Measurements from ENCODE around the gene FBL. TPM values are rescaled to one million over a fixed set of nuclear protein-coding genes. Genes with fewer than 3 reads are reported as not detected.

The FBL gene
- total RNA-seq, 1 experiment from 2014 or later, result 374 TPM

GRCh38 chr19:39795001-39795400, 51.2 kb downstream of the FBL start:
- Histone ChIP-seq H3K27me3 (replicated peaks; ENCODE audit: control insufficient read depth, insufficient read depth, low read length) (no peaks in the 10 kb centered on the region), H3K4me3 (ENCODE audit: low read depth, low read length) (no peak overlapping the region), H3K4me1 (no peaks in the 10 kb centered on the region), H3K9me3 (no peaks in the 10 kb centered on the region), H3K36me3 (ENCODE audit: control insufficient read depth, insufficient read depth, low read length) (no peaks in the 10 kb centered on the region)
- H3K9me3 Mint-ChIP-seq (ENCODE audit: unreplicated experiment), result no peaks in the 10 kb centered on the region
- H3K4me1 Mint-ChIP-seq (ENCODE audit: low read depth, unreplicated experiment), result no peaks in the 10 kb centered on the region
- intact Hi-C loops (cut with micrococcal nuclease; ENCODE audit: unreplicated experiment), result no loop called here
- peaks cover 26% of the 10 kb centered on the region for H3K27me3 Mint-ChIP-seq (ENCODE audit: insufficient read depth, unreplicated experiment)
- ChIA-PET POLR2A (no interaction called here), CTCF (no interaction called here)
- no peak for DNase-seq
- H3K4me3 Mint-ChIP-seq (ENCODE audit: unreplicated experiment), result no peak overlapping the region
- BruUV-seq (replicated peaks), result no TSS peak
- H3K27ac Mint-ChIP-seq (ENCODE audit: unreplicated experiment), result no peak overlapping the region
- no peaks in the 10 kb centered on the region for H3K36me3 Mint-ChIP-seq (ENCODE audit: insufficient read depth, unreplicated experiment)
- TF ChIP-seq CTCF (IDR thresholded peaks at IDR 0.05; ENCODE audit: insufficient read depth in 1 of 2, low read depth in 1 of 2, low read length in 1 of 2, severe bottlenecking in 1 of 2, unreplicated experiment in 1 of 2), result no peak

GRCh38 chr19:39792999-39793546, 53.1 kb downstream of the FBL start:
- ChIA-PET CTCF (interaction anchor here (0.6 to 1.8 kb wide), 10 partner anchors 11 to 477 kb away, joined by 3 to 24 read pairs (median 4); partner anchors contain the start of genes FBL and PSMC4), POLR2A (no interaction called here)
- H3K4me1 ChIP-seq, result no peaks in the 10 kb centered on the region
- BruUV-seq (replicated peaks), result no TSS peak
- peak overlapping the region; percentile 23 for H3K4me3 ChIP-seq (ENCODE audit: low read depth, low read length)
- no peaks in the 10 kb centered on the region for H3K36me3 Mint-ChIP-seq (ENCODE audit: insufficient read depth, unreplicated experiment)
- H3K36me3 ChIP-seq (ENCODE audit: control insufficient read depth, insufficient read depth, low read length), result no peaks in the 10 kb centered on the region
- H3K27ac Mint-ChIP-seq (ENCODE audit: unreplicated experiment), result no peak overlapping the region
- H3K9me3 Mint-ChIP-seq (ENCODE audit: unreplicated experiment), result peaks cover 7% of the 10 kb centered on the region
- TF ChIP-seq CTCF (IDR thresholded peaks at IDR 0.05; ENCODE audit: insufficient read depth in 1 of 2, low read depth in 1 of 2, low read length in 1 of 2, severe bottlenecking in 1 of 2, unreplicated experiment in 1 of 2), result peak; percentile 85 to 90
- intact Hi-C loops (cut with micrococcal nuclease; ENCODE audit: unreplicated experiment), result loop anchor here (1.0 kb wide), 2 partner anchors 51 to 178 kb away; partner anchors contain the start of gene PSMC4
- no peaks in the 10 kb centered on the region for H3K4me1 Mint-ChIP-seq (ENCODE audit: low read depth, unreplicated experiment)
- H3K27me3 Mint-ChIP-seq (ENCODE audit: insufficient read depth, unreplicated experiment), result peaks cover 23% of the 10 kb centered on the region
- no peaks in the 10 kb centered on the region for H3K27me3 ChIP-seq (replicated peaks; ENCODE audit: control insufficient read depth, insufficient read depth, low read length)
- H3K4me3 Mint-ChIP-seq (ENCODE audit: unreplicated experiment), result peak overlapping the region; percentile 35
- peaks cover 7% of the 10 kb centered on the region for H3K9me3 ChIP-seq
- DNase-seq, result peak; percentile 57 to 77

- Histone ChIP-seq H3K9me3 (peaks cover 13% of the 10 kb centered on the region), H3K4me3 (ENCODE audit: low read depth, low read length) (no peak overlapping the region), H3K4me1 (no peaks in the 10 kb centered on the region), H3K36me3 (ENCODE audit: control insufficient read depth, insufficient read depth, low read length) (no peaks in the 10 kb centered on the region), H3K27me3 (replicated peaks; ENCODE audit: control insufficient read depth, insufficient read depth, low read length) (no peaks in the 10 kb centered on the region; the same call in 1 of the 2 replicates)
- H3K36me3 Mint-ChIP-seq (ENCODE audit: insufficient read depth, unreplicated experiment), result no peaks in the 10 kb centered on the region
- TF ChIP-seq CTCF (IDR thresholded peaks at IDR 0.05; ENCODE audit: insufficient read depth in 1 of 2, low read depth in 1 of 2, low read length in 1 of 2, severe bottlenecking in 1 of 2, unreplicated experiment in 1 of 2), result no peak
- no peaks in the 10 kb centered on the region for H3K4me1 Mint-ChIP-seq (ENCODE audit: low read depth, unreplicated experiment)
- POLR2A ChIA-PET, result no interaction called here
- no peak for DNase-seq
- H3K4me3 Mint-ChIP-seq (ENCODE audit: unreplicated experiment), result no peak overlapping the region
- CTCF ChIA-PET, result no interaction called here
- H3K9me3 Mint-ChIP-seq (ENCODE audit: unreplicated experiment), result peaks cover 11% of the 10 kb centered on the region
- no peak overlapping the region for H3K27ac Mint-ChIP-seq (ENCODE audit: unreplicated experiment)
- intact Hi-C loops (cut with micrococcal nuclease; ENCODE audit: unreplicated experiment), result no loop called here
- no TSS peak for BruUV-seq (replicated peaks)
- peaks cover 13% of the 10 kb centered on the region for H3K27me3 Mint-ChIP-seq (ENCODE audit: insufficient read depth, unreplicated experiment)
Measured at GRCh38 chr19:39788244-39788643, 57.9 kb downstream of the FBL start.

Small RNA genes lying within 50 kb of the gene (microRNA-seq; reads per million reads assigned to microRNA genes)
- not detected for gene MIR6719

Other genes starting within 250 kb of the FBL start
- not detected in 2 replicates for gene LGALS13, start 243.9 kb downstream of the FBL start, total RNA-seq (2022)
- gene LGALS16, start 190.5 kb downstream of the FBL start, total RNA-seq (2022), result not detected in 2 replicates
- 1.2 and 2.4 TPM in 2 replicates for gene LGALS14, start 141.9 kb downstream of the FBL start, total RNA-seq (2022)
- not detected in 2 replicates for gene CLC, start 108.3 kb downstream of the FBL start, total RNA-seq (2022)
- not detected in 2 replicates for gene LEUTX, start 67.5 kb downstream of the FBL start, total RNA-seq (2022)
- 4.8 and 5.4 TPM in 2 replicates for gene DYRK1B, start 12.2 kb downstream of the FBL start, total RNA-seq (2022)
- 0.16 and 0.26 TPM in 2 replicates for gene FCGBP, start 88.3 kb upstream of the FBL start, total RNA-seq (2022)
- gene PSMC4, start 124.8 kb upstream of the FBL start, total RNA-seq (2022), result 183 and 196 TPM in 2 replicates
- 0.98 and 1.0 TPM in 2 replicates for gene ZNF546, start 150.7 kb upstream of the FBL start, total RNA-seq (2022)
- 27.5 and 32.2 TPM in 2 replicates for gene ZNF780B, start 209.9 kb upstream of the FBL start, total RNA-seq (2022)
- gene ZNF780A, start 244.6 kb upstream of the FBL start, total RNA-seq (2022), result 21.7 and 22.9 TPM in 2 replicates